ENCODE measurements around the gene RHOBTB3. TPM values are rescaled to one million over a fixed set of nuclear protein-coding genes. Genes with fewer than 3 reads are reported as not detected.

RHOBTB3 gene
- total RNA-seq, 4 donors from 2014 or later = 40.1 to 95.7 (median 71.0) TPM

- peaks cover 0 to 30% (median 0%) of the 10 kb centered on the region in 4 donors for H3K4me1 ChIP-seq
- H3K36me3 ChIP-seq = no peaks in the 10 kb centered on the region
- H3K27me3 ChIP-seq = no peaks in the 10 kb centered on the region
- DNase-seq = no peak
- peak overlapping the region in 2 of 4 donors; percentile 56 to 74 for H3K27ac ChIP-seq
- no peak overlapping the region for H3K4me3 ChIP-seq
- H3K9me3 ChIP-seq = no peaks in the 10 kb centered on the region
- no peak for TF ChIP-seq POLR2A (IDR thresholded peaks at IDR 0.05)
Observed at GRCh38 chr5:95801532-95801931, 70.4 kb downstream of the RHOBTB3 start.

- peaks cover 0 to 30% (median 0%) of the 10 kb centered on the region in 4 donors for H3K4me1 ChIP-seq
- H3K4me3 ChIP-seq = no peak overlapping the region
- H3K27ac ChIP-seq = peak overlapping the region in 2 of 4 donors; percentile 56 to 74
- DNase-seq = no peak
- H3K27me3 ChIP-seq = no peaks in the 10 kb centered on the region
- no peaks in the 10 kb centered on the region for H3K9me3 ChIP-seq
- TF ChIP-seq POLR2A (IDR thresholded peaks at IDR 0.05) = no peak
- TF ChIP-seq CTCF (IDR thresholded peaks at IDR 0.05) = no peak
- no peaks in the 10 kb centered on the region for H3K36me3 ChIP-seq
Observed at GRCh38 chr5:95801961-95802360, 70.8 kb downstream of the RHOBTB3 start.

DNA sequence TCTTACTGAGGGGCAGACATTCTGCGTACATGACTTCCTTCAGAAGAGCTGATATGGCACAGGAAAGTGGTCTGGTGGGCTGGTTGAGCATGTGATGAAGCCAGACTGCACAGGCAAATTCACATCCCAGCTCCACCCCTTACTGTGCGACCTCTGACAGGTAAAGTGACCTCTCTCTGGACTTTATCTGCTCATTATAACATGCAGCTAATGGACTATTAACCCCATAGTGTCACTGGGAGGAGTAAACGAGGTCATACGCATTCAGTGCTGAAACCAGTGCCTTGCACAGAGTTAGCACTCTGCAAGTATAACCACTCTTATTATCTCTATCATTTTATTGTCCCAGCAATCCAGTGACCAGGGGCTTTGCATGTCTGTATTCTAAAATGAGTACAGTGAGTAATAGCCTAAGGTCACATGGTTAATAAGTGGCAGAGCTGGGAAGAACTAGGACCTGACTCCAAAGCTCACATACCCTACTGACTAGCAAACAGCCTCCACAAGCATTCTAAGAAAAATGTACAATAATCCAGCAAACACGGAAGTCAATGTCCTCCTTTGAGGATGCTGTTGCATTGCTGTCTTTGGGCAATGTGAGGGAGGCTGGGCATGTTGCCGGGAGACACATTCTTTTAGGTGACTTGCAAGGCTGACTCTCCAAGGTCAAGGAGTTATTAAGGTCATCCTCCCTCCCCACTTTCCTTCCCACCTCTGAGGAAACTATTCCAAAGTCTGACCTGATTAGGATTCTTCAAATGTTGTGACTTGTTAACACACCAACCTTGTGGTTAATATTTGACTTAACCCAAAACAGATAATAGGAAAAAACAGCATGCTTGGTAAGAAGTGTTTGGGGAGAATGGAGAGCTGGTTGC is 72.4 kb downstream of the RHOBTB3 start:
- DNase-seq = peak in 1 of 3 donors; percentile 65
- Histone ChIP-seq H3K27ac (peak overlapping the region in 3 of 4 donors; percentile 21 to 75 (median 59)), H3K9me3 (no peaks in the 10 kb centered on the region), H3K4me3 (no peak overlapping the region), H3K4me1 (peaks cover 4 to 37% (median 7%) of the 10 kb centered on the region in 4 donors), H3K27me3 (no peaks in the 10 kb centered on the region), H3K36me3 (no peaks in the 10 kb centered on the region)
- TF ChIP-seq POLR2A (IDR thresholded peaks at IDR 0.05) (no peak), CTCF (IDR thresholded peaks at IDR 0.05) (peak in 1 of 6 experiments; percentile 7)

- Histone ChIP-seq H3K4me1 (peaks cover 11 to 43% (median 12%) of the 10 kb centered on the region in 4 donors), H3K27ac (peak overlapping the region in 3 of 4 donors; percentile 3 to 75 (median 59)), H3K36me3 (no peaks in the 10 kb centered on the region), H3K9me3 (no peaks in the 10 kb centered on the region), H3K27me3 (no peaks in the 10 kb centered on the region), H3K4me3 (no peak overlapping the region)
- no peak for TF ChIP-seq CTCF (IDR thresholded peaks at IDR 0.05)
- no peak for TF ChIP-seq POLR2A (IDR thresholded peaks at IDR 0.05)
- DNase-seq = no peak
Observed at GRCh38 chr5:95804736-95805539, 73.8 kb downstream of the RHOBTB3 start.

DNA sequence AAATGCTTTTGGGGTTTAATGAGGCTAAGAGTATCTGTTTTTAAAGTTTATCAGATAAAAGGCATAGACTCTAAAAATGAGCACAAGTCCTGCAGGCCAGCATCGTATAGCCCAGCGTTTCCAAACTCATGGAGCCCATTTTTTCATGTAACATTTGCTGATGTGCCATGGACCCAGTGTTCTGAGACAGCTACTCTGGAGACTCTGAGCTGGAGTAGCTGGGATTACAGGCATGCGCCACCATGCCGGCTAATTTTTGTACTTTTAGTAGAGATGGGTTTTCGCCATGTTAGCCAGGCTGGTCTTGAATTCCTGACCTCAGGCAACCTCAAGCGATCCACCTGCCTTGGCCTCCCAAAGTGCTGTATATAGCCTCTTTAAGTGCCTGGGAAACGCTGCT is 75.6 kb downstream of the RHOBTB3 start:
- Histone ChIP-seq H3K4me1 (peaks cover 12 to 43% (median 16%) of the 10 kb centered on the region in 4 donors), H3K36me3 (no peaks in the 10 kb centered on the region), H3K27ac (no peak overlapping the region), H3K4me3 (no peak overlapping the region), H3K27me3 (no peaks in the 10 kb centered on the region), H3K9me3 (no peaks in the 10 kb centered on the region)
- no peak for TF ChIP-seq POLR2A (IDR thresholded peaks at IDR 0.05)
- no peak for TF ChIP-seq CTCF (IDR thresholded peaks at IDR 0.05)
- DNase-seq = no peak
